ENCODE measurements around the gene CTCF. TPM values are rescaled to one million over a fixed set of nuclear protein-coding genes. Genes with fewer than 3 reads are reported as not detected.

The CTCF gene
- total RNA-seq, 1 experiment from 2014 or later, result 33.1 TPM

GRCh38 chr16:67593288-67593687, 31.0 kb downstream of the CTCF start:
- ChIA-PET CTCF (no interaction called here), POLR2A (interaction anchor here (0.6 kb wide), 1 partner anchor 21 kb away, joined by 4 read pairs; no protein-coding TSS in a partner anchor)
- in situ Hi-C loops (cut with HindIII; ENCODE audit: low pct_unique_long_range_greater_than_20kb, low sequenced_read_pairs), result no loop called here
- no TSS peak for BruUV-seq (replicated peaks)
- ATAC-seq, result no peak
- intact Hi-C loops (cut with micrococcal nuclease; ENCODE audit: unreplicated experiment), result no loop called here
- Histone ChIP-seq H3K4me3 (ENCODE audit: low read depth in 2 of 2, low read length in 2 of 2) (no peak overlapping the region), H3K27ac (ENCODE audit: low read length) (no peak overlapping the region), H3K27me3 (ENCODE audit: control insufficient read depth, insufficient read depth, low read length) (no peaks in the 10 kb centered on the region), H3K4me1 (ENCODE audit: control insufficient read depth, insufficient read depth, low read length) (no peaks in the 10 kb centered on the region), H3K9me3 (ENCODE audit: control insufficient read depth, insufficient read depth, low read depth, low read length) (no peaks in the 10 kb centered on the region), H3K36me3 (ENCODE audit: control insufficient read depth, insufficient read depth, low read length) (no peaks in the 10 kb centered on the region)
- DNase-seq (ENCODE audit: low read depth, low spot score), result no peak
- TF ChIP-seq SIN3A (IDR thresholded peaks at IDR 0.05; ENCODE audit: borderline replicate concordance, insufficient read depth, low read depth, low read length), result no peak
- no peak for TF ChIP-seq POLR2AphosphoS5 (IDR thresholded peaks at IDR 0.05; ENCODE audit: low read depth, low read length)
- no peak for TF ChIP-seq TCF7L2 (IDR thresholded peaks at IDR 0.05; ENCODE audit: low read depth, low read length)
- TF ChIP-seq CTCF (IDR thresholded peaks at IDR 0.05), result no peak
- TF ChIP-seq REST (IDR thresholded peaks at IDR 0.05; ENCODE audit: insufficient read depth in 1 of 2, low read depth in 2 of 2, low read length in 1 of 2), result no peak

GRCh38 chr16:67593701-67594100, 31.4 kb downstream of the CTCF start:
- H3K27ac ChIP-seq (ENCODE audit: low read length), result no peak overlapping the region
- DNase-seq (ENCODE audit: low read depth, low spot score) (no peak), ATAC-seq (no peak)
- no peaks in the 10 kb centered on the region for H3K9me3 ChIP-seq (ENCODE audit: control insufficient read depth, insufficient read depth, low read depth, low read length)
- no peaks in the 10 kb centered on the region for H3K36me3 ChIP-seq (ENCODE audit: control insufficient read depth, insufficient read depth, low read length)
- intact Hi-C loops (cut with micrococcal nuclease; ENCODE audit: unreplicated experiment) (no loop called here), in situ Hi-C loops (cut with HindIII; ENCODE audit: low pct_unique_long_range_greater_than_20kb, low sequenced_read_pairs) (no loop called here)
- no peaks in the 10 kb centered on the region for H3K27me3 ChIP-seq (ENCODE audit: control insufficient read depth, insufficient read depth, low read length)
- no peaks in the 10 kb centered on the region for H3K4me1 ChIP-seq (ENCODE audit: control insufficient read depth, insufficient read depth, low read length)
- ChIA-PET CTCF (no interaction called here), POLR2A (no interaction called here)
- no peak overlapping the region for H3K4me3 ChIP-seq (ENCODE audit: low read depth in 2 of 2, low read length in 2 of 2)
- no TSS peak for BruUV-seq (replicated peaks)
- no peak for TF ChIP-seq REST (IDR thresholded peaks at IDR 0.05; ENCODE audit: insufficient read depth in 1 of 2, low read depth in 2 of 2, low read length in 1 of 2)
- TF ChIP-seq TCF7L2 (IDR thresholded peaks at IDR 0.05; ENCODE audit: low read depth, low read length), result no peak
- TF ChIP-seq POLR2AphosphoS5 (IDR thresholded peaks at IDR 0.05; ENCODE audit: low read depth, low read length), result no peak
- no peak for TF ChIP-seq SIN3A (IDR thresholded peaks at IDR 0.05; ENCODE audit: borderline replicate concordance, insufficient read depth, low read depth, low read length)
- no peak for TF ChIP-seq CTCF (IDR thresholded peaks at IDR 0.05)

Measured in Panc1 (cell line).